ENCODE data around the gene UGGT2. TPM values are rescaled to one million over a fixed set of nuclear protein-coding genes. Genes with fewer than 3 reads are reported as not detected.

Gene UGGT2
- total and polyA plus RNA-seq, 2 donors (not counting 1 experiment from before 2014, with no cell fraction given), result 0.39 to 6.7 TPM

- ChIA-PET POLR2A (no interaction called here), CTCF (no interaction called here)
- no peak overlapping the region for H2AFZ ChIP-seq (ENCODE audit: insufficient read depth, low read depth, low read length, poor library complexity, severe bottlenecking)
- H4K20me1 ChIP-seq (ENCODE audit: control insufficient read depth, insufficient read depth, low read length, poor library complexity, severe bottlenecking), result no peaks in the 10 kb centered on the region
- H3K27ac ChIP-seq (ENCODE audit: low read length in 2 of 2), result no peak overlapping the region
- TF ChIP-seq CTCF (IDR thresholded peaks at IDR 0.05), result no peak
- TF ChIP-seq EZH2 (IDR thresholded peaks at IDR 0.05; ENCODE audit: borderline replicate concordance, insufficient read depth, low read depth, low read length, poor library complexity, severe bottlenecking), result no peak
- H3K27me3 Mint-ChIP-seq, result peaks cover 6% of the 10 kb centered on the region
- H3K4me1 Mint-ChIP-seq, result no peaks in the 10 kb centered on the region
- DNase-seq, result no peak
- no peaks in the 10 kb centered on the region for H3K9me3 ChIP-seq (ENCODE audit: control extremely low read depth in 1 of 3, control insufficient read depth in 2 of 3, insufficient read depth in 1 of 3, low read length in 2 of 3)
- H3K79me2 ChIP-seq (ENCODE audit: control insufficient read depth, insufficient read depth, low read length), result no peaks in the 10 kb centered on the region
- ATAC-seq (ENCODE audit: low read depth), result no peak
- no peak overlapping the region for H3K27ac Mint-ChIP-seq
- H3K27me3 ChIP-seq (replicated peaks in 1 of 4; ENCODE audit: control extremely low read depth in 1 of 4, control insufficient read depth in 3 of 4, insufficient read depth in 4 of 4, low read length in 3 of 4), result no peaks in the 10 kb centered on the region
- no peaks in the 10 kb centered on the region for H3K4me1 ChIP-seq (ENCODE audit: control insufficient read depth in 2 of 2, insufficient read depth in 2 of 2, low read length in 2 of 2)
- intact Hi-C loops (cut with micrococcal nuclease), result no loop called here
- no peak overlapping the region for H3K4me3 ChIP-seq (ENCODE audit: control extremely low read depth in 1 of 5, extremely low read depth in 1 of 5, insufficient read depth in 1 of 5, low read depth in 2 of 5, low read length in 4 of 5)
- no peaks in the 10 kb centered on the region for H3K36me3 ChIP-seq (replicated peaks in 1 of 2; ENCODE audit: control extremely low read depth in 1 of 2, control insufficient read depth in 1 of 2, extremely low read depth in 1 of 2, insufficient read depth in 2 of 2, low read length in 1 of 2)
- no peak overlapping the region for H3K4me3 Mint-ChIP-seq
- 100% methylated on average over 2 of the region's 6 CpGs for WGBS (ENCODE audit: insufficient coverage)
- no peak overlapping the region for H3K4me2 ChIP-seq (replicated peaks; ENCODE audit: low read depth, low read length, poor library complexity, severe bottlenecking)
- H3K9ac ChIP-seq (ENCODE audit: low read length), result no peak overlapping the region
- peaks cover 2% of the 10 kb centered on the region for H3K9me3 Mint-ChIP-seq (ENCODE audit: insufficient read depth)
These were observed 18.3 kb upstream of the UGGT2 start for GRCh38 chr13:96071504-96071903.

GRCh38 chr13:96068729-96069128 lies 15.5 kb upstream of the UGGT2 start:
- H3K79me2 ChIP-seq (ENCODE audit: control insufficient read depth, insufficient read depth, low read length), result no peaks in the 10 kb centered on the region
- H3K4me3 ChIP-seq (ENCODE audit: control extremely low read depth in 1 of 5, extremely low read depth in 1 of 5, insufficient read depth in 1 of 5, low read depth in 2 of 5, low read length in 4 of 5), result no peak overlapping the region
- peaks cover 6% of the 10 kb centered on the region for H3K27me3 Mint-ChIP-seq
- no peak for ATAC-seq (ENCODE audit: low read depth)
- no peak overlapping the region for H3K27ac ChIP-seq (ENCODE audit: low read length in 2 of 2)
- H3K4me1 ChIP-seq (ENCODE audit: control insufficient read depth in 2 of 2, insufficient read depth in 2 of 2, low read length in 2 of 2), result no peaks in the 10 kb centered on the region
- peaks cover 0 to 1% (median 0%) of the 10 kb centered on the region in 3 donors for H3K9me3 ChIP-seq (ENCODE audit: control extremely low read depth in 1 of 3, control insufficient read depth in 2 of 3, insufficient read depth in 1 of 3, low read length in 2 of 3)
- no peak overlapping the region for H3K27ac Mint-ChIP-seq
- H3K9me3 Mint-ChIP-seq (ENCODE audit: insufficient read depth), result peaks cover 2% of the 10 kb centered on the region
- H3K4me2 ChIP-seq (replicated peaks; ENCODE audit: low read depth, low read length, poor library complexity, severe bottlenecking), result no peak overlapping the region
- H3K36me3 ChIP-seq (replicated peaks in 1 of 2; ENCODE audit: control extremely low read depth in 1 of 2, control insufficient read depth in 1 of 2, extremely low read depth in 1 of 2, insufficient read depth in 2 of 2, low read length in 1 of 2), result no peaks in the 10 kb centered on the region
- no peaks in the 10 kb centered on the region for H4K20me1 ChIP-seq (ENCODE audit: control insufficient read depth, insufficient read depth, low read length, poor library complexity, severe bottlenecking)
- H2AFZ ChIP-seq (ENCODE audit: insufficient read depth, low read depth, low read length, poor library complexity, severe bottlenecking), result no peak overlapping the region
- H3K27me3 ChIP-seq (replicated peaks in 1 of 4; ENCODE audit: control extremely low read depth in 1 of 4, control insufficient read depth in 3 of 4, insufficient read depth in 4 of 4, low read length in 3 of 4), result no peaks in the 10 kb centered on the region
- no peak overlapping the region for H3K4me3 Mint-ChIP-seq
- DNase-seq, result no peak
- POLR2A ChIA-PET, result no interaction called here
- CTCF ChIA-PET, result no interaction called here
- no peak overlapping the region for H3K9ac ChIP-seq (ENCODE audit: low read length)
- intact Hi-C loops (cut with micrococcal nuclease), result no loop called here
- TF ChIP-seq CTCF (IDR thresholded peaks at IDR 0.05) (no peak), EZH2 (IDR thresholded peaks at IDR 0.05; ENCODE audit: borderline replicate concordance, insufficient read depth, low read depth, low read length, poor library complexity, severe bottlenecking) (no peak)
- WGBS (ENCODE audit: insufficient coverage), result no CpG with 5 or more reads among the region's 2 CpGs
- H3K4me1 Mint-ChIP-seq, result no peaks in the 10 kb centered on the region
